ENCODE data around the gene BLTP3A.

GRCh38 chr6:34792605-34793500 is 970 bp downstream of the BLTP3A start:
- TF ChIP-seq CTCF (IDR thresholded peaks at IDR 0.05) (no peak), POLR2A (IDR thresholded peaks at IDR 0.05) (no peak)
